H1 (cell line): Measurements from ENCODE around the gene MINDY3. TPM values are rescaled to one million over a fixed set of nuclear protein-coding genes. Genes with fewer than 3 reads are reported as not detected.

Source experiments
- CTCF ChIA-PET: fragments of 300-600 bp; sonication (Branson Sonifier 250); formaldehyde crosslinking; loops from one replicate; lab custom pipeline; 2021; ENCODE audit not compliant: partially characterized antibody; lab: Charles Lee
- POLR2A ChIA-PET: fragments of 300-600 bp; sonication (Branson Sonifier 250); formaldehyde crosslinking; loops from one replicate; lab custom pipeline; 2021; ENCODE audit warnings: inconsistent platforms; ENCODE audit not compliant: partially characterized antibody; lab: Charles Lee
- DNase-seq, 2 experiments: peaks; one replicate each; pipeline versions ENCODE4 v3.0.0 to v3.0.0-alpha.2; 2010 to 2022; ENCODE audit warnings: low spot score in 2 of 2, low read depth in 1 of 2, mixed read lengths in 1 of 2
- FAIRE-seq: peaks from 2 replicates; lab custom pipeline; 2011; peaks lifted over from hg19 to GRCh38; lab: Jason Lieb, UNC
- H2AFZ ChIP-seq: 2 replicates; pipeline ENCODE4 v1.8.1; 2012; ENCODE audit warnings: low read length, inconsistent platforms
- H2AK5ac ChIP-seq: 2 replicates; pipeline ENCODE4 v1.6.1; 2013; ENCODE audit warnings: low read depth, low read length
- H2BK120ac ChIP-seq: replicated peaks from 2 replicates; pipeline ENCODE3; 2013; ENCODE audit warnings: low read depth, low read length, inconsistent platforms
- H2BK12ac ChIP-seq: 2 replicates; pipeline ENCODE4 v1.6.1; 2013; ENCODE audit warnings: low read depth, low read length
- H2BK15ac ChIP-seq: 2 replicates; pipeline ENCODE4 v1.6.1; 2013; ENCODE audit warnings: low read length
- H2BK20ac ChIP-seq: 2 replicates; pipeline ENCODE4 v1.6.1; 2013; ENCODE audit warnings: low read length
- H2BK5ac ChIP-seq: 2 replicates; pipeline ENCODE4 v1.6.1; 2013; ENCODE audit warnings: low read depth, low read length
- H3K14ac ChIP-seq: 2 replicates; pipeline ENCODE4 v1.6.1; 2013; ENCODE audit warnings: inconsistent platforms; ENCODE audit not compliant: insufficient read length
- H3K18ac ChIP-seq: 2 replicates; pipeline ENCODE4 v1.6.1; 2013; ENCODE audit warnings: low read length; ENCODE audit errors: extremely low read depth
- H3K23ac ChIP-seq: 2 replicates; pipeline ENCODE4 v1.6.1; 2013; ENCODE audit warnings: inconsistent platforms; ENCODE audit not compliant: insufficient read length
- H3K23me2 ChIP-seq: 2 replicates; pipeline ENCODE4 v1.6.1; 2013; ENCODE audit warnings: low read depth, low read length
- H3K27ac ChIP-seq: 2 replicates; pipeline ENCODE4 v1.6.1; 2011; ENCODE audit warnings: low read depth, low read length, inconsistent platforms
- H3K27me3 ChIP-seq, 4 experiments: replicated peaks in 1 of 4; 1 replicate in 1 of 4; 2 replicates in 3 of 4; pipeline versions ENCODE4 v1.6.1 to v1.8.1; 2011 to 2013; ENCODE audit warnings: low read length in 3 of 4, mild to moderate bottlenecking in 3 of 4, inconsistent platforms in 2 of 4, mixed read lengths in 2 of 4, moderate library complexity in 1 of 4; ENCODE audit not compliant: control insufficient read depth in 3 of 4, insufficient read depth in 3 of 4; ENCODE audit errors: extremely low read depth in 1 of 4
- H3K36me3 ChIP-seq, 4 experiments: 2 replicates each; pipeline versions ENCODE4 v1.6.1 to v1.8.1; 2011 to 2013; ENCODE audit warnings: mild to moderate bottlenecking in 4 of 4, low read length in 3 of 4, moderate library complexity in 2 of 4, control low read depth in 1 of 4, inconsistent platforms in 1 of 4; ENCODE audit not compliant: insufficient read depth in 4 of 4, control insufficient read depth in 2 of 4
- H3K4ac ChIP-seq: replicated peaks from 2 replicates; pipeline ENCODE3; 2013; ENCODE audit warnings: low read length, low read depth, mixed read lengths, inconsistent platforms; ENCODE audit not compliant: insufficient read length
- H3K4me1 ChIP-seq, 4 experiments: replicated peaks in 1 of 4; 1 replicate in 1 of 4; 2 replicates in 3 of 4; pipeline versions ENCODE4 v1.6.1 to v1.8.1; 2011 to 2013; ENCODE audit warnings: low read length in 3 of 4, inconsistent platforms in 2 of 4, mixed read lengths in 1 of 4; ENCODE audit not compliant: insufficient read depth in 4 of 4, control insufficient read depth in 3 of 4
- H3K4me2 ChIP-seq, 2 experiments: 2 replicates each; pipeline versions ENCODE4 v1.6.1 to v1.8.1; 2011 to 2013; ENCODE audit warnings: low read depth in 2 of 2, low read length in 2 of 2, control low read depth in 1 of 2, inconsistent platforms in 1 of 2, mild to moderate bottlenecking in 1 of 2; ENCODE audit not compliant: insufficient read depth in 1 of 2
- H3K4me3 ChIP-seq, 4 experiments: fragments of 200-600, 300-600 bp in 1 of 4; sonication (generic), shearing (Covaris generic), sonication (Bioruptor Twin) in 1 of 4; 2 replicates each; pipeline versions ENCODE4 v1.5.1 to v1.8.1; 2011 to 2016; ENCODE audit warnings: low read length in 4 of 4, low read depth in 3 of 4, control low read depth in 2 of 4, inconsistent platforms in 2 of 4, mild to moderate bottlenecking in 2 of 4, mixed read lengths in 1 of 4, moderate library complexity in 1 of 4; ENCODE audit not compliant: insufficient read depth in 2 of 4; ENCODE audit errors: extremely low read depth in 1 of 4
- H3K56ac ChIP-seq: replicated peaks from 2 replicates; pipeline ENCODE3; 2013; ENCODE audit warnings: low read depth, mild to moderate bottlenecking, mixed read lengths, low read length, inconsistent platforms; ENCODE audit not compliant: insufficient read length
- H3K79me1 ChIP-seq: 2 replicates; pipeline ENCODE4 v1.6.1; 2013; ENCODE audit warnings: low read depth, low read length, control low read depth
- H3K79me2 ChIP-seq, 2 experiments: 2 replicates each; pipeline versions ENCODE4 v1.6.1 to v1.8.1; 2012 to 2013; ENCODE audit warnings: low read length in 2 of 2, mild to moderate bottlenecking in 2 of 2, inconsistent platforms in 1 of 2; ENCODE audit not compliant: insufficient read depth in 2 of 2, control insufficient read depth in 1 of 2
- H3K9ac ChIP-seq, 4 experiments: replicated peaks in 1 of 4; 1 replicate in 1 of 4; 2 replicates in 3 of 4; pipeline versions ENCODE4 v1.6.1 to v1.8.1; 2011 to 2013; ENCODE audit warnings: low read depth in 3 of 4, low read length in 3 of 4, control low read depth in 2 of 4, mild to moderate bottlenecking in 2 of 4, moderate library complexity in 2 of 4, inconsistent platforms in 1 of 4; ENCODE audit errors: extremely low read depth in 1 of 4
- H3K9me3 ChIP-seq, 2 experiments: 2 replicates each; pipeline versions ENCODE4 v1.6.1 to v1.8.1; 2012 to 2013; ENCODE audit warnings: mild to moderate bottlenecking in 2 of 2, moderate library complexity in 2 of 2, control low read depth in 1 of 2, inconsistent platforms in 1 of 2, low read depth in 1 of 2, low read length in 1 of 2, mixed read lengths in 1 of 2; ENCODE audit not compliant: insufficient read depth in 2 of 2
- H4K20me1 ChIP-seq, 2 experiments: replicated peaks in 1 of 2; 2 replicates each; pipeline versions ENCODE3 to v1.8.1; 2011 to 2013; ENCODE audit warnings: inconsistent platforms in 2 of 2, low read length in 2 of 2, mild to moderate bottlenecking in 1 of 2; ENCODE audit not compliant: insufficient read depth in 2 of 2, control insufficient read depth in 1 of 2
- H4K5ac ChIP-seq: 2 replicates; pipeline ENCODE4 v1.6.1; 2013; ENCODE audit warnings: low read length, low read depth, mixed read lengths, inconsistent platforms; ENCODE audit not compliant: insufficient read length
- H4K8ac ChIP-seq: 2 replicates; pipeline ENCODE4 v1.8.0; 2013; ENCODE audit warnings: mild to moderate bottlenecking, moderate library complexity, low read length, inconsistent platforms; ENCODE audit not compliant: insufficient read depth; ENCODE audit errors: extremely low read depth
- H4K91ac ChIP-seq: replicated peaks from 2 replicates; pipeline ENCODE3; 2013; ENCODE audit warnings: low read length, mixed read lengths, inconsistent platforms; ENCODE audit not compliant: insufficient read length
- BACH1 ChIP-seq: IDR thresholded peaks from 2 replicates; pipeline ENCODE4 v1.6.1; 2012; ENCODE audit warnings: low read length, improper control_type of control experiment
- CHD1 ChIP-seq: IDR thresholded peaks from 2 replicates; pipeline ENCODE4 v1.6.1; 2012; ENCODE audit warnings: low read depth, low read length, improper control_type of control experiment
- WGBS, 2 experiments: shearing (Covaris generic) in 1 of 2; methylation state at CpG; one replicate each; pipeline versions ENCODE4 v1.1.6 to v1.1.7; 2013 to 2015; ENCODE audit warnings: low lambda C conversion rate in 2 of 2, mixed read lengths in 2 of 2, inconsistent platforms in 1 of 2, low coverage in 1 of 2, missing lambda C conversion rate in 1 of 2; ENCODE audit not compliant: insufficient replicate concordance in 2 of 2, insufficient coverage in 1 of 2, insufficient read length in 1 of 2; ENCODE audit errors: extremely low coverage in 1 of 2, missing lambda C conversion rate in 1 of 2; 5-methylcytosine and 5-hydroxymethylcytosine counted together
- polyA plus RNA-seq, 7 experiments: library from polyadenylated mRNA; depleted of rRNA in 3 of 7; stranded (reverse) in 5 of 7; unstranded in 2 of 7; fragments of >200 nt in 5 of 7; fragments of 200-250 nt in 2 of 7; gene quantifications; 1 replicate in 5 of 7; 2 replicates in 1 of 7; 4 replicates in 1 of 7; pipeline versions ENCODE4 v1.2.1 to v1.2.3, GENCODE V29; 2011 to 2013; ENCODE audit warnings: missing spikeins in 2 of 7, mixed read lengths in 2 of 7
- total RNA-seq: library from RNA; stranded (reverse); fragmentation: NEBNext Ultra II Directional; extraction: Animal tissue kit (Norgen Biotek cat#: 25700); gene quantifications from 2 replicates; pipeline ENCODE4 v1.2.1, GENCODE V29; 2021

MINDY3 gene
- total and polyA plus RNA-seq, 2 of the 8 experiments (the other 6 are each of a cell fraction or from before 2014, with no cell fraction given): 4.6 to 13.6 TPM

GRCh38 chr10:15737656-15738055, 122.7 kb downstream of the MINDY3 start:
- 95% methylated on average over 5 of the region's 5 CpGs; no CpG with 5 or more reads in 1 of the 2 experiments for WGBS, 2 experiments
- H2AK5ac ChIP-seq: no peak overlapping the region
- FAIRE-seq (no peak), DNase-seq (no peak)
- H4K5ac ChIP-seq: no peak overlapping the region
- H4K91ac ChIP-seq: no peak overlapping the region
- H2BK12ac ChIP-seq: no peak overlapping the region
- no peak overlapping the region for H2BK5ac ChIP-seq
- no peaks in the 10 kb centered on the region for H3K79me1 ChIP-seq
- H2BK20ac ChIP-seq: no peak overlapping the region
- H3K27ac ChIP-seq: no peak overlapping the region
- CTCF ChIA-PET: interaction anchor here (1.6 kb wide), 1 partner anchor 18 kb away, joined by 5 read pairs; the partner anchor contains the start of gene ITGA8
- no peak overlapping the region for H3K4me2 ChIP-seq
- H2BK120ac ChIP-seq: no peak overlapping the region
- no peak overlapping the region for H3K14ac ChIP-seq
- no peak overlapping the region for H3K4me3 ChIP-seq
- H3K9ac ChIP-seq: no peak overlapping the region
- H3K23me2 ChIP-seq: no peaks in the 10 kb centered on the region
- H3K9me3 ChIP-seq: 0 out of 4 replicates have a peak, but pooled peaks cover 0 to 2% of the 10 kb centered on the region in 2 experiments
- no peak overlapping the region for H3K56ac ChIP-seq
- H3K4me1 ChIP-seq: no peaks in the 10 kb centered on the region
- H2AFZ ChIP-seq: no peak overlapping the region
- H4K8ac ChIP-seq: no peak overlapping the region
- H3K27me3 ChIP-seq: no peaks in the 10 kb centered on the region
- no peaks in the 10 kb centered on the region for H4K20me1 ChIP-seq
- no peak overlapping the region for H3K4ac ChIP-seq
- H3K18ac ChIP-seq: no peak overlapping the region
- H3K36me3 ChIP-seq: no peaks in the 10 kb centered on the region
- no peak overlapping the region for H2BK15ac ChIP-seq
- no peak overlapping the region for H3K23ac ChIP-seq
- POLR2A ChIA-PET: no interaction called here
- TF ChIP-seq CHD1 (no peak), BACH1 (no peak)
- no peaks in the 10 kb centered on the region for H3K79me2 ChIP-seq
